SK-N-SH treated with all-trans-retinoic acid at 6 μM for 48 hours (cell line): ENCODE measurements around the gene PRKAR1B.

Source experiments
- ATAC-seq: fragments of 200-7000 bp; cut with Tn5 transposase; 3 replicates; pipeline ENCODE4 v1.9.1; 2020; ENCODE audit warnings: mild to moderate bottlenecking, moderate library complexity
- BACH2 ChIP-seq: fragments of 250-450 bp; sonication (Bioruptor Pico); IDR thresholded peaks from 2 replicates; pipeline ENCODE4 v1.9.0; 2021; ENCODE audit warnings: mild to moderate bottlenecking, borderline replicate concordance
- CREB5 ChIP-seq: fragments of 250-450 bp; sonication (Bioruptor Pico); IDR thresholded peaks from 2 replicates; pipeline ENCODE4 v1.5.1; 2020; ENCODE audit warnings: low read depth, mild to moderate bottlenecking, moderate library complexity
- CSRNP3 ChIP-seq: fragments of 250-450 bp; sonication (Bioruptor Pico); IDR thresholded peaks from 2 replicates; pipeline ENCODE4 v1.5.1; 2021; ENCODE audit warnings: mild to moderate bottlenecking, moderate library complexity
- ESRRG ChIP-seq: fragments of 250-450 bp; sonication (Bioruptor Pico); IDR thresholded peaks from 2 replicates; pipeline ENCODE4 v1.6.1; 2021; ENCODE audit warnings: mild to moderate bottlenecking
- GLIS3 ChIP-seq: fragments of 250-450 bp; sonication (Bioruptor Pico); IDR thresholded peaks from 2 replicates; pipeline ENCODE4 v1.5.0; 2020; ENCODE audit warnings: mild to moderate bottlenecking, moderate library complexity
- ISL1 ChIP-seq: fragments of 250-450 bp; sonication (Bioruptor Pico); IDR thresholded peaks from 2 replicates; pipeline ENCODE4 v2.1.2; 2022; ENCODE audit warnings: mild to moderate bottlenecking, moderate library complexity
- OSR1 ChIP-seq: fragments of 250-450 bp; sonication (Bioruptor Pico); IDR thresholded peaks from 2 replicates; pipeline ENCODE4 v1.8.0; 2022; ENCODE audit warnings: moderate library complexity, mild to moderate bottlenecking, inconsistent platforms
- PATZ1 ChIP-seq: fragments of 250-450 bp; sonication (Bioruptor Pico); IDR thresholded peaks from 2 replicates; pipeline ENCODE4 v1.8.0; 2020; ENCODE audit warnings: mild to moderate bottlenecking, moderate library complexity, borderline replicate concordance
- POU6F1 ChIP-seq: fragments of 250-450 bp; sonication (Bioruptor Pico); IDR thresholded peaks from 2 replicates; pipeline ENCODE4 v1.8.0; 2021; ENCODE audit warnings: low read depth, mild to moderate bottlenecking, moderate library complexity, borderline replicate concordance
- PPARA ChIP-seq: fragments of 250-450 bp; sonication (Bioruptor Pico); IDR thresholded peaks from 2 replicates; pipeline ENCODE4 v1.5.0; 2020; ENCODE audit warnings: mild to moderate bottlenecking, borderline replicate concordance
- RARB ChIP-seq: fragments of 250-450 bp; sonication (Bioruptor Pico); IDR thresholded peaks from 2 replicates; pipeline ENCODE4 v1.8.0; 2021; ENCODE audit warnings: mild to moderate bottlenecking, moderate library complexity
- SNAI2 ChIP-seq: fragments of 250-450 bp; sonication (Bioruptor Pico); IDR thresholded peaks from 2 replicates; pipeline ENCODE4 v1.5.0; 2020; ENCODE audit warnings: mild to moderate bottlenecking, moderate library complexity
- TOX ChIP-seq: fragments of 250-450 bp; sonication (Bioruptor Pico); IDR thresholded peaks from 2 replicates; pipeline ENCODE4 v1.8.0; 2021; ENCODE audit warnings: mild to moderate bottlenecking, moderate library complexity, borderline replicate concordance
- ZC3H10 ChIP-seq: fragments of 250-450 bp; sonication (Bioruptor Pico); IDR thresholded peaks from 2 replicates; pipeline ENCODE4 v1.5.1; 2021; ENCODE audit warnings: mild to moderate bottlenecking, moderate library complexity
- ZFP30 ChIP-seq: fragments of 450-650 bp; formaldehyde crosslinking; IDR thresholded peaks from 2 replicates; pipeline ENCODE4 v1.5.0; 2022; ENCODE audit warnings: mild to moderate bottlenecking, moderate library complexity
- ZNF565 ChIP-seq: fragments of 450-650 bp; formaldehyde crosslinking; conservative IDR thresholded peaks from 2 replicates; pipeline ENCODE4 v1.5.0; 2020; ENCODE audit warnings: low read depth, mild to moderate bottlenecking, moderate library complexity
- ZNF70 ChIP-seq: fragments of 450-650 bp; formaldehyde crosslinking; IDR thresholded peaks from 2 replicates; pipeline ENCODE4 v1.5.0; 2020; ENCODE audit warnings: mild to moderate bottlenecking, moderate library complexity
- ZNF8 ChIP-seq: fragments of 450-650 bp; formaldehyde crosslinking; IDR thresholded peaks from 2 replicates; pipeline ENCODE4 v1.5.0; 2020; ENCODE audit warnings: mild to moderate bottlenecking, moderate library complexity
- TF ChIP-seq, protein P1 (sequence below): fragments of 250-450 bp; sonication (Bioruptor Pico); IDR thresholded peaks from 2 replicates; pipeline ENCODE4 v1.5.0; 2020; ENCODE audit warnings: mild to moderate bottlenecking, moderate library complexity

PRKAR1B gene

DNA sequence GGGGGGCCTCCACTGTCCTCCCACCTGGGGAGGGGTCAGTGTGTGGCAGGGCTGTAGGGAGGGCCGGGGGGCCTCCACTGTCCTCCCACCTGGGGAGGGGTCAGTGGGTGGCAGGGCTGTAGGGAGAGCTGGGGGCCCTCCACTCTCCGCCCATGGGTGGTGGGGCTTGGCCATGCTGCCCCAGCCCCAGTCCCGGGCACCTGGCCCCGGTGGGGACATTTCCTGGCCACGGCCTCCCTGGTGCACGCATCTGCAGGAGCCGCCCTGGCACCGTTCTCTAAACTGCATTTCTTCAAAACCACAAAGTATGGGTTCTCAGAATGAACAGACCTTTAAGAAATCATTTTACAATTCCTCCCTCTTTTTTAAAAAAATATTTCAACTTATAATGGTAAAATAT is 118.1 kb downstream of the PRKAR1B start:
- no peak for ATAC-seq
- TF ChIP-seq ESRRG (CRISPR knock-in tag) (no peak), RARB (CRISPR knock-in tag) (no peak), ZNF8 (CRISPR knock-in tag) (no peak), BACH2 (CRISPR knock-in tag) (no peak), GLIS3 (CRISPR knock-in tag) (no peak), PPARA (CRISPR knock-in tag) (no peak), ZNF565 (no peak), SNAI2 (CRISPR knock-in tag) (no peak), ISL1 (CRISPR knock-in tag) (no peak)
- TF ChIP-seq, protein P1, sequence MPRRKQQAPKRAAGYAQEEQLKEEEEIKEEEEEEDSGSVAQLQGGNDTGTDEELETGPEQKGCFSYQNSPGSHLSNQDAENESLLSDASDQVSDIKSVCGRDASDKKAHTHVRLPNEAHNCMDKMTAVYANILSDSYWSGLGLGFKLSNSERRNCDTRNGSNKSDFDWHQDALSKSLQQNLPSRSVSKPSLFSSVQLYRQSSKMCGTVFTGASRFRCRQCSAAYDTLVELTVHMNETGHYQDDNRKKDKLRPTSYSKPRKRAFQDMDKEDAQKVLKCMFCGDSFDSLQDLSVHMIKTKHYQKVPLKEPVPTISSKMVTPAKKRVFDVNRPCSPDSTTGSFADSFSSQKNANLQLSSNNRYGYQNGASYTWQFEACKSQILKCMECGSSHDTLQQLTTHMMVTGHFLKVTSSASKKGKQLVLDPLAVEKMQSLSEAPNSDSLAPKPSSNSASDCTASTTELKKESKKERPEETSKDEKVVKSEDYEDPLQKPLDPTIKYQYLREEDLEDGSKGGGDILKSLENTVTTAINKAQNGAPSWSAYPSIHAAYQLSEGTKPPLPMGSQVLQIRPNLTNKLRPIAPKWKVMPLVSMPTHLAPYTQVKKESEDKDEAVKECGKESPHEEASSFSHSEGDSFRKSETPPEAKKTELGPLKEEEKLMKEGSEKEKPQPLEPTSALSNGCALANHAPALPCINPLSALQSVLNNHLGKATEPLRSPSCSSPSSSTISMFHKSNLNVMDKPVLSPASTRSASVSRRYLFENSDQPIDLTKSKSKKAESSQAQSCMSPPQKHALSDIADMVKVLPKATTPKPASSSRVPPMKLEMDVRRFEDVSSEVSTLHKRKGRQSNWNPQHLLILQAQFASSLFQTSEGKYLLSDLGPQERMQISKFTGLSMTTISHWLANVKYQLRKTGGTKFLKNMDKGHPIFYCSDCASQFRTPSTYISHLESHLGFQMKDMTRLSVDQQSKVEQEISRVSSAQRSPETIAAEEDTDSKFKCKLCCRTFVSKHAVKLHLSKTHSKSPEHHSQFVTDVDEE, result no peak

- TF ChIP-seq PATZ1 (CRISPR knock-in tag) (no peak), ZFP30 (CRISPR knock-in tag) (no peak), TOX (CRISPR knock-in tag) (no peak), ISL1 (CRISPR knock-in tag) (no peak), GLIS3 (CRISPR knock-in tag) (no peak), ESRRG (CRISPR knock-in tag) (no peak), CSRNP3 (CRISPR knock-in tag) (no peak), OSR1 (CRISPR knock-in tag) (no peak), ZNF8 (CRISPR knock-in tag) (no peak), ZNF70 (no peak), POU6F1 (CRISPR knock-in tag) (no peak), ZNF565 (no peak), BACH2 (CRISPR knock-in tag) (no peak), ZC3H10 (CRISPR knock-in tag) (no peak), CREB5 (CRISPR knock-in tag) (no peak), PPARA (CRISPR knock-in tag) (no peak)
- TF ChIP-seq, protein P1, result no peak
- ATAC-seq, result no peak
Measured at GRCh38 chr7:608361-608760, 118.7 kb downstream of the PRKAR1B start.
